Mammary epithelial cell (primary cell): ENCODE measurements around the gene TOPBP1.

Experiments used
- EZH2 ChIP-seq: IDR thresholded peaks from 2 replicates; pipeline ENCODE4 v1.6.1; 2012; ENCODE audit warnings: low read length, inconsistent platforms, borderline replicate concordance
- TF ChIP-seq, protein P1 (sequence below), 2 donors: IDR thresholded peaks in 1 of 2; conservative IDR thresholded peaks in 1 of 2; 2 replicates each; pipeline ENCODE4 v1.5.1; 2011 to 2012; ENCODE audit warnings: inconsistent platforms in 2 of 2, low read length in 2 of 2, mild to moderate bottlenecking in 2 of 2, control low read depth in 1 of 2, low read depth in 1 of 2; ENCODE audit not compliant: insufficient read depth in 1 of 2; ENCODE audit errors: extremely low read depth in 1 of 2

DNA sequence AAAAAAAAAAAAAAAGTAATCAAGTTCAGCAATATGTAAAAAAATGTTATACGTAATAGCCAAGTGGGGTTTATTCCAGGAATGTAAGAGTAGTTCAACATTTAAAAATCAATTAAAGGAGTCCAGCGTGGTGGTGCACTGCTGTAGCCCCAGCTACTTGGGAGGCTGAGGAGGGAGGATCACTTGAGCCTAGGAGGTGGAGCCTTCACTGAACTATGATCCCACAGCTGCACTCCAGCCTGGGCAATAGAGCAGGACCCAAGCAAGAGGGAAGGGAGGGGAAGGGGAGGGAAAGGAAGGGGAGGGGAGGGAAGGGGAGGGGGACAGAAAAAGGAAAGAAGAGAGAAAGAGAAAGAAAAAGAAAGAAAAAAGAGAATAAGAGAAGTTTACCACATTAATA is 10.7 kb upstream of the TOPBP1 start:
- TF ChIP-seq, protein P1, sequence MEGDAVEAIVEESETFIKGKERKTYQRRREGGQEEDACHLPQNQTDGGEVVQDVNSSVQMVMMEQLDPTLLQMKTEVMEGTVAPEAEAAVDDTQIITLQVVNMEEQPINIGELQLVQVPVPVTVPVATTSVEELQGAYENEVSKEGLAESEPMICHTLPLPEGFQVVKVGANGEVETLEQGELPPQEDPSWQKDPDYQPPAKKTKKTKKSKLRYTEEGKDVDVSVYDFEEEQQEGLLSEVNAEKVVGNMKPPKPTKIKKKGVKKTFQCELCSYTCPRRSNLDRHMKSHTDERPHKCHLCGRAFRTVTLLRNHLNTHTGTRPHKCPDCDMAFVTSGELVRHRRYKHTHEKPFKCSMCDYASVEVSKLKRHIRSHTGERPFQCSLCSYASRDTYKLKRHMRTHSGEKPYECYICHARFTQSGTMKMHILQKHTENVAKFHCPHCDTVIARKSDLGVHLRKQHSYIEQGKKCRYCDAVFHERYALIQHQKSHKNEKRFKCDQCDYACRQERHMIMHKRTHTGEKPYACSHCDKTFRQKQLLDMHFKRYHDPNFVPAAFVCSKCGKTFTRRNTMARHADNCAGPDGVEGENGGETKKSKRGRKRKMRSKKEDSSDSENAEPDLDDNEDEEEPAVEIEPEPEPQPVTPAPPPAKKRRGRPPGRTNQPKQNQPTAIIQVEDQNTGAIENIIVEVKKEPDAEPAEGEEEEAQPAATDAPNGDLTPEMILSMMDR (conservative IDR thresholded peaks at IDR 0.05 in 1 of 2, IDR thresholded peaks at IDR 0.05 in 1 of 2; ENCODE audit: extremely low read depth in 1 of 2, insufficient read depth in 1 of 2, low read depth in 1 of 2, low read length in 2 of 2) = no peak
- TF ChIP-seq EZH2 = no peak
